Prostate gland (tissue), 2 donors: ENCODE data around the gene FMNL3.

Experiments
- POLR2AphosphoS5 ChIP-seq: sonication (generic); formaldehyde crosslinking; IDR thresholded peaks from one replicate; pipeline ENCODE4 v1.6.1; 2017; ENCODE audit warnings: antibody characterized with exemption
- TF ChIP-seq, protein P1 (sequence below), 4 experiments: fragments of 200-600 bp in 2 of 4; fragments of 450-650 bp in 2 of 4; sonication (generic) in 2 of 4; IDR thresholded peaks; 1 replicate in 3 of 4; 2 replicates in 1 of 4; pipeline ENCODE4 v1.5.1; 2016 to 2019; ENCODE audit warnings: antibody characterized with exemption in 4 of 4, mild to moderate bottlenecking in 2 of 4, moderate library complexity in 2 of 4

DNA sequence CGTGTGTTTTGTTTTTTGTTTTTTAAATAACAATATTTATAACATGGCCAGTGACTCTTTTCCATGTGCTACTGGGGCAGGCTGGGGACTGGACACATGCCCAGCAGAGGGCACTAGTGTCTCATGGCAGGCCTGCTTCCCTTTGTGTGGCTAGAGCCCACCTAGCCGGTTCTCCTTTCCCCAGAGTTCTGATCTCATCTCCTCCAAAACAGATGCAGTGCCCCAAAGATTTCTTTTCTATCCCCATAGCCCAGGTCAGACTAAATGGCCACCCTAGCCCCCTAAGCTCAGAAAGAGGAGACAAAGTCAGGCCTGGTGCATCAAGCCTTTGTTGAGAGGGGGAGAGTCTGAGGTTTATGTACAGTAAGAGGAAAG lies 62.6 kb downstream of the FMNL3 start:
- TF ChIP-seq POLR2AphosphoS5, result peak; percentile 64
- TF ChIP-seq, protein P1, sequence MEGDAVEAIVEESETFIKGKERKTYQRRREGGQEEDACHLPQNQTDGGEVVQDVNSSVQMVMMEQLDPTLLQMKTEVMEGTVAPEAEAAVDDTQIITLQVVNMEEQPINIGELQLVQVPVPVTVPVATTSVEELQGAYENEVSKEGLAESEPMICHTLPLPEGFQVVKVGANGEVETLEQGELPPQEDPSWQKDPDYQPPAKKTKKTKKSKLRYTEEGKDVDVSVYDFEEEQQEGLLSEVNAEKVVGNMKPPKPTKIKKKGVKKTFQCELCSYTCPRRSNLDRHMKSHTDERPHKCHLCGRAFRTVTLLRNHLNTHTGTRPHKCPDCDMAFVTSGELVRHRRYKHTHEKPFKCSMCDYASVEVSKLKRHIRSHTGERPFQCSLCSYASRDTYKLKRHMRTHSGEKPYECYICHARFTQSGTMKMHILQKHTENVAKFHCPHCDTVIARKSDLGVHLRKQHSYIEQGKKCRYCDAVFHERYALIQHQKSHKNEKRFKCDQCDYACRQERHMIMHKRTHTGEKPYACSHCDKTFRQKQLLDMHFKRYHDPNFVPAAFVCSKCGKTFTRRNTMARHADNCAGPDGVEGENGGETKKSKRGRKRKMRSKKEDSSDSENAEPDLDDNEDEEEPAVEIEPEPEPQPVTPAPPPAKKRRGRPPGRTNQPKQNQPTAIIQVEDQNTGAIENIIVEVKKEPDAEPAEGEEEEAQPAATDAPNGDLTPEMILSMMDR (IDR thresholded peaks at IDR 0.05), result peak; percentile 83 to 97 (median 95)
